Activated naive CD4-positive, alpha-beta T cell treated with anti-CD3 and anti-CD28 coated beads, Interleukin-2, amount 10 ng/mL, durations not matched to agents 7 days and 5 days (primary cell): Measurements from ENCODE around the gene SBSN.

Experiments
- CTCF ChIA-PET: fragments of 350-600 bp; sonication (Branson Sonifier 250); formaldehyde crosslinking; loops from one replicate; lab custom pipeline; 2021; ENCODE audit warnings: antibody characterized with exemption; lab: Charles Lee
- DNase-seq: peaks from one replicate; pipeline ENCODE4 v3.0.0-alpha.2; 2020
- H3K27ac Mint-ChIP-seq: one replicate; pipeline ENCODE4 v1.8.0; 2021; ENCODE audit warnings: mild to moderate bottlenecking, moderate library complexity, mixed read lengths
- H3K27me3 Mint-ChIP-seq: one replicate; pipeline ENCODE4 v1.8.0; 2021; ENCODE audit warnings: mild to moderate bottlenecking, mixed read lengths
- H3K36me3 Mint-ChIP-seq: one replicate; pipeline ENCODE4 v1.8.0; 2021; ENCODE audit warnings: mixed read lengths
- H3K4me1 Mint-ChIP-seq: one replicate; pipeline ENCODE4 v1.8.0; 2021; ENCODE audit warnings: mixed read lengths
- H3K4me3 Mint-ChIP-seq: one replicate; pipeline ENCODE4 v1.8.0; 2021; ENCODE audit warnings: mild to moderate bottlenecking, moderate library complexity, mixed read lengths
- H3K9me3 Mint-ChIP-seq: one replicate; pipeline ENCODE4 v1.8.0; 2021; ENCODE audit warnings: mixed read lengths

The SBSN gene

GRCh38 chr19:35512831-35513627, 15.1 kb downstream of the SBSN start:
- no peaks in the 10 kb centered on the region for H3K9me3 Mint-ChIP-seq
- peaks cover 21% of the 10 kb centered on the region for H3K4me1 Mint-ChIP-seq
- no peak overlapping the region for H3K4me3 Mint-ChIP-seq
- CTCF ChIA-PET: no interaction called here
- H3K27me3 Mint-ChIP-seq: peaks cover 70% of the 10 kb centered on the region
- no peaks in the 10 kb centered on the region for H3K36me3 Mint-ChIP-seq
- H3K27ac Mint-ChIP-seq: no peak overlapping the region
- DNase-seq: no peak

GRCh38 chr19:35511337-35511736, 16.8 kb downstream of the SBSN start:
- DNase-seq: no peak

GRCh38 chr19:35510626-35510964, 17.5 kb downstream of the SBSN start:
- H3K27me3 Mint-ChIP-seq: peaks cover 89% of the 10 kb centered on the region

More at GRCh38 chr19:35511337-35511736, 16.8 kb downstream of the SBSN start:
- H3K27ac Mint-ChIP-seq: no peak overlapping the region
- H3K27me3 Mint-ChIP-seq: peaks cover 81% of the 10 kb centered on the region
- no peak overlapping the region for H3K4me3 Mint-ChIP-seq
- CTCF ChIA-PET: interaction anchor here (1.4 to 2.6 kb wide), 4 partner anchors 15 to 158 kb away, joined by 3 to 10 read pairs (median 8); no protein-coding TSS in a partner anchor
- no peaks in the 10 kb centered on the region for H3K36me3 Mint-ChIP-seq
- peaks cover 21% of the 10 kb centered on the region for H3K4me1 Mint-ChIP-seq
- no peaks in the 10 kb centered on the region for H3K9me3 Mint-ChIP-seq

GRCh38 chr19:35509861-35510625, 18.1 kb downstream of the SBSN start:
- CTCF ChIA-PET: interaction anchor here (0.6 to 2.6 kb wide), 17 partner anchors 10 to 157 kb away, joined by 3 to 10 read pairs (median 3); no protein-coding TSS in a partner anchor
- Mint-ChIP-seq H3K4me3 (no peak overlapping the region), H3K4me1 (peaks cover 21% of the 10 kb centered on the region), H3K36me3 (no peaks in the 10 kb centered on the region), H3K27ac (no peak overlapping the region), H3K9me3 (no peaks in the 10 kb centered on the region), H3K27me3 (peaks cover 94% of the 10 kb centered on the region)
- DNase-seq: peak; percentile 79

More at GRCh38 chr19:35510626-35510964, 17.5 kb downstream of the SBSN start:
- Mint-ChIP-seq H3K36me3 (no peaks in the 10 kb centered on the region), H3K9me3 (no peaks in the 10 kb centered on the region), H3K27ac (no peak overlapping the region), H3K4me3 (no peak overlapping the region), H3K4me1 (peaks cover 21% of the 10 kb centered on the region)
- no peak for DNase-seq
- CTCF ChIA-PET: interaction anchor here (0.7 to 2.6 kb wide), 14 partner anchors 9 to 158 kb away, joined by 3 to 10 read pairs (median 4); no protein-coding TSS in a partner anchor

GRCh38 chr19:35509018-35509652, 19.0 kb downstream of the SBSN start:
- Mint-ChIP-seq H3K9me3 (no peaks in the 10 kb centered on the region), H3K4me1 (peaks cover 21% of the 10 kb centered on the region), H3K36me3 (no peaks in the 10 kb centered on the region), H3K4me3 (no peak overlapping the region), H3K27ac (no peak overlapping the region), H3K27me3 (peaks cover 96% of the 10 kb centered on the region)
- CTCF ChIA-PET: interaction anchor here (0.9 to 2.6 kb wide), 8 partner anchors 12 to 156 kb away, joined by 3 to 10 read pairs (median 6); no protein-coding TSS in a partner anchor
- DNase-seq: peak; percentile 58

GRCh38 chr19:35508129-35508528, 20.0 kb downstream of the SBSN start:
- no peak for DNase-seq
- H3K9me3 Mint-ChIP-seq: no peaks in the 10 kb centered on the region
- no peak overlapping the region for H3K4me3 Mint-ChIP-seq
- CTCF ChIA-PET: interaction anchor here (0.9 to 1.8 kb wide), 3 partner anchors 11 to 155 kb away, joined by 3 to 9 read pairs (median 3); no protein-coding TSS in a partner anchor
- H3K36me3 Mint-ChIP-seq: no peaks in the 10 kb centered on the region
- H3K27me3 Mint-ChIP-seq: peaks cover 93% of the 10 kb centered on the region
- no peak overlapping the region for H3K27ac Mint-ChIP-seq
- peaks cover 21% of the 10 kb centered on the region for H3K4me1 Mint-ChIP-seq

- DNase-seq: no peak
- Mint-ChIP-seq H3K4me1 (peaks cover 21% of the 10 kb centered on the region), H3K27ac (no peak overlapping the region), H3K36me3 (no peaks in the 10 kb centered on the region), H3K9me3 (no peaks in the 10 kb centered on the region), H3K4me3 (no peak overlapping the region), H3K27me3 (peaks cover 93% of the 10 kb centered on the region)
- CTCF ChIA-PET: interaction anchor here (1.6 to 1.8 kb wide), 2 partner anchors 10 to 13 kb away, joined by 3 to 9 read pairs; no protein-coding TSS in a partner anchor
Measured at GRCh38 chr19:35507561-35507960, 20.6 kb downstream of the SBSN start.

GRCh38 chr19:35506011-35506410, 22.1 kb downstream of the SBSN start:
- Mint-ChIP-seq H3K36me3 (no peaks in the 10 kb centered on the region), H3K4me1 (peaks cover 18% of the 10 kb centered on the region), H3K9me3 (no peaks in the 10 kb centered on the region), H3K27me3 (peaks cover 85% of the 10 kb centered on the region), H3K4me3 (no peak overlapping the region), H3K27ac (no peak overlapping the region)
- CTCF ChIA-PET: interaction anchor here (1.3 to 2.9 kb wide), 3 partner anchors 11 to 86 kb away, joined by 3 to 10 read pairs (median 6); no protein-coding TSS in a partner anchor
- no peak for DNase-seq

- DNase-seq: no peak
- Mint-ChIP-seq H3K36me3 (no peaks in the 10 kb centered on the region), H3K4me1 (no peaks in the 10 kb centered on the region), H3K27ac (no peak overlapping the region), H3K4me3 (no peak overlapping the region), H3K27me3 (peaks cover 61% of the 10 kb centered on the region), H3K9me3 (no peaks in the 10 kb centered on the region)
- CTCF ChIA-PET: no interaction called here
Measured at GRCh38 chr19:35502751-35503150, 25.4 kb downstream of the SBSN start.

- Mint-ChIP-seq H3K9me3 (no peaks in the 10 kb centered on the region), H3K36me3 (no peaks in the 10 kb centered on the region), H3K27ac (no peak overlapping the region), H3K4me3 (no peak overlapping the region), H3K4me1 (no peaks in the 10 kb centered on the region), H3K27me3 (peaks cover 54% of the 10 kb centered on the region)
- CTCF ChIA-PET: no interaction called here
- DNase-seq: no peak
Measured at GRCh38 chr19:35501684-35502083, 26.4 kb downstream of the SBSN start.

- CTCF ChIA-PET: no interaction called here
- H3K27me3 Mint-ChIP-seq: peaks cover 46% of the 10 kb centered on the region
- H3K4me3 Mint-ChIP-seq: no peak overlapping the region
- no peak overlapping the region for H3K27ac Mint-ChIP-seq
- H3K9me3 Mint-ChIP-seq: no peaks in the 10 kb centered on the region
- peaks cover under 1% of the 10 kb centered on the region for H3K4me1 Mint-ChIP-seq
- DNase-seq: no peak
- no peaks in the 10 kb centered on the region for H3K36me3 Mint-ChIP-seq
Measured at GRCh38 chr19:35500611-35501010, 27.5 kb downstream of the SBSN start.

GRCh38 chr19:35498984-35499527, 29.1 kb downstream of the SBSN start:
- peaks cover 45% of the 10 kb centered on the region for H3K27me3 Mint-ChIP-seq
- H3K9me3 Mint-ChIP-seq: no peaks in the 10 kb centered on the region
- H3K4me3 Mint-ChIP-seq: no peak overlapping the region
- H3K27ac Mint-ChIP-seq: no peak overlapping the region
- no peak for DNase-seq
- CTCF ChIA-PET: no interaction called here
- no peaks in the 10 kb centered on the region for H3K36me3 Mint-ChIP-seq
- peaks cover 8% of the 10 kb centered on the region for H3K4me1 Mint-ChIP-seq

GRCh38 chr19:35498220-35498619, 29.9 kb downstream of the SBSN start:
- Mint-ChIP-seq H3K36me3 (no peaks in the 10 kb centered on the region), H3K9me3 (no peaks in the 10 kb centered on the region), H3K4me3 (no peak overlapping the region), H3K27ac (no peak overlapping the region), H3K4me1 (peaks cover 8% of the 10 kb centered on the region), H3K27me3 (peaks cover 48% of the 10 kb centered on the region)
- CTCF ChIA-PET: interaction anchor here (1.2 to 1.9 kb wide), 2 partner anchors 9 to 12 kb away, joined by 3 to 7 read pairs; no protein-coding TSS in a partner anchor
- DNase-seq: no peak
